ENCODE results near the gene ADGRV1. TPM values are rescaled to one million over a fixed set of nuclear protein-coding genes. Genes with fewer than 3 reads are reported as not detected.

ADGRV1 gene
- total and polyA plus RNA-seq, 2 donors (not counting 3 experiments of a cell fraction or from before 2014, with no cell fraction given): 0.11 to 0.55 TPM

GRCh38 chr5:90562341-90562740, 3.7 kb downstream of the ADGRV1 start:
- Histone ChIP-seq H4K20me1 (replicated peaks; ENCODE audit: control insufficient read depth, extremely low read depth, insufficient read depth, low read length) (no peaks in the 10 kb centered on the region), H3K9me3 (replicated peaks; ENCODE audit: control insufficient read depth, insufficient read depth, low read length) (no peaks in the 10 kb centered on the region), H3K9me1 (replicated peaks; ENCODE audit: control insufficient read depth, extremely low read depth, insufficient read depth, low read length) (no peaks in the 10 kb centered on the region), H3K4me3 (replicated peaks in 1 of 3; ENCODE audit: insufficient read depth in 1 of 3, low read depth in 1 of 3, low read length in 3 of 3) (no peak overlapping the region), H3K36me3 (ENCODE audit: control insufficient read depth in 2 of 2, extremely low read depth in 1 of 2, insufficient read depth in 2 of 2, low read length in 2 of 2) (no peaks in the 10 kb centered on the region), H3K9ac (replicated peaks; ENCODE audit: extremely low read depth, insufficient read depth, low read length) (no peak overlapping the region), H3K27me3 (ENCODE audit: control insufficient read depth in 2 of 2, insufficient read depth in 2 of 2, low read length in 2 of 2) (peaks cover 25 to 53% of the 10 kb centered on the region in 2 experiments), H3K27ac (ENCODE audit: insufficient read depth, low read depth, low read length) (no peak overlapping the region), H3K79me2 (ENCODE audit: control insufficient read depth, insufficient read depth, low read length) (no peaks in the 10 kb centered on the region), H2AFZ (ENCODE audit: low read depth, low read length) (no peak overlapping the region), H3K4me1 (ENCODE audit: control insufficient read depth, extremely low read depth, insufficient read depth, low read length) (no peaks in the 10 kb centered on the region), H3K4me2 (ENCODE audit: insufficient read depth, low read length) (no peak overlapping the region)
- DNase-seq (ENCODE audit: low read depth, low spot score) (no peak), FAIRE-seq (no peak)
- ChIA-PET CTCF (interaction anchor here (1.4 kb wide), 1 partner anchor 123 kb away, joined by 3 read pairs; no protein-coding TSS in a partner anchor), POLR2A (no interaction called here)
- no TSS peak for BruUV-seq (replicated peaks)
- intact Hi-C loops (cut with micrococcal nuclease) (no loop called here), dilution Hi-C loops (cut with MboI; ENCODE audit: extremely low pct_ligation_motif_present, low sequenced_read_pairs) (no loop called here)
- TF ChIP-seq GATA2 (IDR thresholded peaks at IDR 0.05; ENCODE audit: insufficient read depth, insufficient read length, low read depth, low read length): no peak
- TF ChIP-seq EZH2 (IDR thresholded peaks at IDR 0.05; ENCODE audit: borderline replicate concordance, low read depth, low read length, severe bottlenecking): no peak
- TF ChIP-seq CTCF (IDR thresholded peaks at IDR 0.05; ENCODE audit: extremely low read depth in 1 of 2, insufficient read depth in 1 of 2, low read depth in 1 of 2, low read length in 2 of 2): no peak
- TF ChIP-seq MAX (IDR thresholded peaks at IDR 0.05; ENCODE audit: insufficient read depth, insufficient read length): no peak
- TF ChIP-seq POLR2AphosphoS5 (IDR thresholded peaks at IDR 0.05; ENCODE audit: insufficient read depth, low read depth, low read length): no peak
- no peak for TF ChIP-seq POLR2A (IDR thresholded peaks at IDR 0.05; ENCODE audit: low read depth, low read length)
- TF ChIP-seq MYC (IDR thresholded peaks at IDR 0.05; ENCODE audit: low read depth, low read length): no peak
- TF ChIP-seq FOS (IDR thresholded peaks at IDR 0.05; ENCODE audit: borderline replicate concordance, insufficient read depth, low read length): no peak
- TF ChIP-seq JUN (IDR thresholded peaks at IDR 0.05; ENCODE audit: borderline replicate concordance, insufficient read depth, insufficient read length, low read depth): no peak
